Activated CD4-positive, alpha-beta T cell treated with anti-CD3 and anti-CD28 coated beads, Interleukin-2, amount 50 U/mL, for 24 hours (primary cell): ENCODE data around the gene SMG6.

Experiments used
- DNase-seq, 2 donors: peaks; one replicate each; pipeline ENCODE4 v3.0.0-alpha.2; 2020; ENCODE audit warnings: low read depth in 1 of 2, low spot score in 1 of 2

Gene SMG6

DNA sequence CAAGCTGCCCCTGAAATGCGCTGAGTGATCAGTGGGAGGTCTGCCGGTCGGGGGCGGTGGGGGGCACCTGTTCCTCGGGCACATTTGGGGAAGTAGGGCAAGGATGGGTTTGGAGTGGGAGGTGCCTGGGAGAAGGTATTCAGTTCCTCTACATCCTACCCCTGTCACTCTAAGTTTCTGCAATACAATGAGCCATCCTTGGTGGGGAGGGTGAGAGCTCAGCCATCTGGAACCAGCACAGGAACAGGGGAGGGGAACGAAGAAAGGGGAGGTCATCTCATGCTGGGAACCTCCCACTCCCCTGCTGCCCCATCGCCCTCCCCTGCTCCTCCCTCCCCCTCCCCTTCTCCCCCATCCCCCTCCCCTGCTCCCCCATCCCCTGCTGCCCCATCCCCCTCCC is 269.4 kb downstream of the SMG6 start:
- no peak for DNase-seq

GRCh38 chr17:2033153-2033552 is 270.4 kb downstream of the SMG6 start:
- no peak for DNase-seq

DNA sequence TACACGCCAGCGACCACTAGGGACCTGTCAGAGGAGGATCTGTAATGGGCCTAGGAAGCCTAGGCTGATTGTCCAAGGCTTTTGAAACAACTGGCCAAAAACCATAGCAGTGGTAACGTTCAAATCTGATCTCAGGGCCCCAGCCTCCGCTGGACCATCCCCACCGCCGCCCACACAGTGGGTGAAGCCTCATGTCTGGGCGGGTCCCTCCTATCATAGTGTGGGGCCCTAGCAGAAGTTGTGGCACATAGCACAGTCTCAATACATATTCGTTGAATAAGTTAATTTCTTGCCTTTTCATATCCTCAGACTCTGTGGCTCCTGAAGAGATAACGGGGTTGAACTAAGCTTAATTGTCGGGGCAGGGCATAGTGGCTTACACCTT is 272.8 kb downstream of the SMG6 start:
- DNase-seq, result no peak

DNA sequence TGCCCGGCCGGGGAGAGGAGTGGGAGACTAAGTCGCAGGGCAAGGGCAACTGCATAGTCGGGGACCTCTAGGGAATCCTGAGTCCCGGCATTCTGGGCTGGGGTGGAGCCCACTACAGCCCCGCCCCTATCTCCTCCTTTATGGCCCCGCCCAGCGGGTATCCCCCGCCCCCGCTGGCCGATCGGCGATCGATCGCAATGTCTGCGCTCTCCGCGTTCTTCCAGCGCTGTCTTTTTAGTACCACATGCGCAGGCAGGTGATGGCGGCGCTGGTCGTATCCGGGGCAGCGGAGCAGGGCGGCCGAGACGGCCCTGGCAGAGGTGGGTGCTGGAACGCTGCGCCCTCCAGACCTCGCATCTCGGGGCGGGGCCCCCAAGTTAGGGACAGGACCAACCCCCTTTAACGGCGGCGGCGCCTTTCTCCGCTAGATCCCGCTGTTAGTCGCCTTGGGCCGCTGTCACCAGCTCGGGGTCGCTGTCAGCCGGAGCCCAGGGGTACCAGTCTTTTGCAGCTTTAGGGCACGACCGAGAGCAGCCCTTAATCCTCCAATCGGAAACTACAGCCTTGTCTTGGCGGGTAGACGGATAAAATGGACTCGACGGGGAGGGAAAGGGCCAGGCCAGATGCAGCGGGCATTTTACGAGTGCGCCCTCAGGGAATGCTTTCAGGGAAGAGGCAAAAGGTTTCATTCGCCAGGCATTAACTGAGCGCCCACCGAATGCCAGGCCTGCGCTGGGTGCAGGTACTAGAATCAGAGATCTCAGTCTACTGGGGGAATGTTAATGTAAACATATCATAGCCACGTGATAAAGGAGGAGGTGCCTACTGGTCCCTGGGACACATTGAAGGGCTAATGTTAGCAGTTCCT is 273.4 kb downstream of the SMG6 start, which contains the start of gene DPH1:
TSS of gene DPH1 (plus strand) at position 243 of the 868 bp plus-strand sequence. CDS start at position 260, 17 bp downstream.
- peak; percentile 66 to 84 for DNase-seq

GRCh38 chr17:2028737-2029136 is 274.8 kb downstream of the SMG6 start:
- no peak for DNase-seq

DNA sequence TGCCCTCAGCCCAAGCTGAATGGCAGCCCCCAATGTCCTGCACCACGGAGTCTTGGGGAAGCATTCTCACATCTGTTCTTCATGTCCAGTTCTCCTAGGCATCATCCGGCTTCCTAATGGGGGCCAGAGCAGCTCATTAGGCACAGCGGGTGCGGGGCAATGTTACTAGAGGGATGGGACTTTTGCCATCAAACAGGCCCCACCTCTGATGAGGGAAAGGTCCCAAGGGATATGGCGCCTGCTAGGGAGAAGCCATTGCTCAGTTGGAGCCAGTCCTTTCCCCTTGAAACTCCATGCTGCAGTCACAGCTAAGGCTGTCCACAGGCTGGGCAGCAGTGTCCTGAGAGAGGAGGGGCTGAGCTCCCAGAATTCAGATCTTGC is 275.4 kb downstream of the SMG6 start:
- no peak for DNase-seq

GRCh38 chr17:2027528-2028233 is 275.9 kb downstream of the SMG6 start:
- DNase-seq, result no peak

DNA sequence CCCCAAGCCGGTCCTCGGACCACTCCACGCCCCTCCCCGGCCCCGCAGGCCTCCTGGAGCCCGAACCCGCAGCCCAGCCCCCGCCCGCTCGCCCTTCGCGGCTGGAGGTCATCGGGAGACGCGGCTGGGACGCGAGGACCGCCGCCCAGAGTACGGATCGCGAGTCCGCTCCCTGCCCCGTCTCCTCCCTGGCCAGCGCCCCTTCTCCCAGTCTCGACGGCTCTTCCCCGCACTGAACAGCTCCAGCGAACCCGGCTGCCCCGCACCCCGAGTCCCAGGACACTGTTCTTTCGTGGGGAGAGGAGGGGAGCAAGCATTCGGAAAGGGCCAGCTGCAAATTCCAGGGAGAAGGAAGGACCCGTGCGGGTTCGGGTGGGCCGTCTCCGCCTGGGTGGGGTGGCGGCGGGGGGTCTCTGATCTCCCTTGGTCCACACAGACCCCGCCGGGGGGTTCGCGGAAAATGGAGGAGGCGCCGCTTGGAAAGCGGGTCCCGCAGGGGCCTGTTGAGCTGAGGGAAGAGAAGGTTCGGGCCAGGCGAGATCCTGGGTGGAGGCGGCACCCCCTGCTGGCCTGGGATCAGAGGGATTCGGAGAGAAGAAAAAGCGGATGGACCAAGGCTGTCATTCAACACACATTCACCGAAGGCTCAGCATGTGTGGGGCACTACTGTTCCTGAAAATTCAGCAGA is 277.8 kb downstream of the SMG6 start:
- DNase-seq, result no peak

DNA sequence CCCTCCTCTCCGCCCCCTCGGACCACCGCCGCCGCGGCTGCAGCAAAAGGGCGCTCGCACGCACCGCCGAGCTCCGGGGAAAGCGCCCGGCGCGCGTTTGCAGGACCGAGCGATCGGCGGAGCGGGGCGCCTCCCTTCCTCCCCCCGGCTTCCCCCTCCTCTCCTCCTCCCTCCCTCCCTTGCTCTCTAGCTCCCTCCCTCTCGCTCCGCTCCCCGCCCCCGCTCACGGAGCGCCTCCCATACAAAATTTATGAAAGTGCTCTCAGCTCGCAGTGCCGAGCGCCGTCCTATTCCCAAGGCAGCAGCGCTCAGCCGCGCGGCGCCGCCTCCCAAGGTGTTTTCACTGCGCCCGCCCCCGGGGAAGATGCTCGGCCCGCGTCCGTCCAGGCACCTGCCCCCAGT is 278.4 kb downstream of the SMG6 start, which contains the start of gene RTN4RL1:
TSS of gene RTN4RL1 (minus strand) at position 115 of the 402 bp plus-strand sequence. CDS start 469 bp downstream, outside the sequence.
- DNase-seq, result peak in 1 of 2 donors; percentile 56

GRCh38 chr17:2024572-2025219 is 278.9 kb downstream of the SMG6 start:
- no peak for DNase-seq

- no peak for DNase-seq
These were observed 279.7 kb downstream of the SMG6 start for GRCh38 chr17:2023692-2024571.

DNA sequence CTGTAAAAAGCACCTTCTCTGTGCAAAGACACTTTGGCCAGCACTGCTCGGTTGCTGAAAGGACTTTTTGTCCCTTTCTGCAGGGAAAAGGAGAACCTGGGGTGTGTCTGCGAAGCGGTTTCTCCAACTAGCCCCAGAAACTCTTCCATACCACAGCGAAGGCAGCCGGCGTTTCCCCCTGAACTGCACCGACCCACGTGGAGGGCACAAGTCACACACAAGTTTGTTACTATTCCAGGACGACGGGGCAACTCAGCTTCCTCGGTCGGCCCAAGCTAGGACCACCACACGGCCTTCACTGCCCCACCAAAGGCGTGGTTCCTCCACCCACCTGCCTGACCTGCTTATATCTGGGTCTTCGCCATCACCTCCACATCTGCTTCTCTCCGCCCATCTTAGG is 280.3 kb downstream of the SMG6 start:
- no peak for DNase-seq

- no peak for DNase-seq
These were observed 280.8 kb downstream of the SMG6 start for GRCh38 chr17:2022647-2023240.

- DNase-seq, result no peak
These were observed 282.9 kb downstream of the SMG6 start for GRCh38 chr17:2020721-2021120.

GRCh38 chr17:2019723-2020122 is 283.9 kb downstream of the SMG6 start:
- no peak for DNase-seq

- no peak for DNase-seq
These were observed 284.7 kb downstream of the SMG6 start for GRCh38 chr17:2018716-2019510.

DNA sequence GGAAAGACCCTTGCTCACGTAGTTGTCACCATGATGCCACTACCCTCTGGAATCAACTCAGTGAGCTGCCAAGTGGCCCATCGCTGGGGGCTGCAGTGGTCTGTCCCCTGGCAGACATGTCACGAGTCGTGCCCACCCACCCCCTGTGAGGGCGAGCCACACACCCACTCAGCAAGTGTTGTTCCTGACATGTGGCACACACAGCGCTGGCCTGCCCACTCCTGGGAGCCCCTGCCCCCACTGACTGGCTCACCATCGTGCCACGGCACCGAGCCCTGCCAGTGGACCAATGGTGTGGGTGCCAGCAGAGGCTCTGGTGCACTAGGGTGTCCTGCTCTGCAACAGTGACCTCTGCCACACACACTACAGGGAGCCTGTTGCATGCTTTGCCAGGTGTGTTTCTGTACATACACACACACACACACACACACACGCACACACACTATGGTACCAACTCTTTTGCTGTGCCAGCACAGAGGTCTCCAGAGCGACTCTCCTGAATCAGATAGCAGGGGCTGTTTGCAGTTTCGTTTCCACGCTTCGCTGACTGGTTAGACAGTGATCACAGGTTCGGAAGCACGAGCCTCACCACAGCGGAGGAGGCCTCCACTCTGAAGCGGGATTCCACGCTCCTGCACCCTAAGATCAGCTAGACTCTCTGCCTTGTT is 286.2 kb downstream of the SMG6 start:
- no peak for DNase-seq

DNA sequence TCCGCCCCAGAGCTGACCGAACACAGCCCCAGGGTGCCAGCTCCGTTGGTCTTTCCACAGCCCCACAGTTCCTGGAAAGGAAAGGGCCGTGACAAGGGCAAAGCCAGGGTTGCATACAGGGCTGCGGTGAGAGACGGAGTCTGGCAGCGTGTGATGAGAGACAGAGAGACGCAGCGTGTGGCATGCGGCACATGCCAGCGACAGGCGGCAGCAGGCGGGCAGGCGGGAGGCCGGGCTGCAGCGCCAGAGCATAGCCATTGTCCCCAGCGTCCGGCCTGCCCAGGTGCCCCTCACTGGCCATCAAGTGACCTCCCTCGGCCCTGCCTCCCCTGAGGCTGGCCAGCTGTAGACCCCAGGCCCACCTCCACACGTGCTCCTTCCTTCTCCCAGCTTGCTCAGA is 287.1 kb downstream of the SMG6 start:
- no peak for DNase-seq
